HG02973 (cell line): ENCODE measurements around the gene ATG3.
A peak's percentile ranks its signal among the peaks of the same experiment; 100 is the strongest.
"Not testable (repeated sequence)": the region's sequence is repeated elsewhere in the genome, so short reads cannot be mapped to it uniquely, and the experiment has no call there.

Experiments used
- ATAC-seq: cut with Tn5 transposase; IDR thresholded peaks from one replicate; pipeline ENCODE4 v1.9.1; 2021; ENCODE audit warnings: moderate library complexity; ENCODE audit not compliant: unreplicated experiment

The ATG3 gene

DNA sequence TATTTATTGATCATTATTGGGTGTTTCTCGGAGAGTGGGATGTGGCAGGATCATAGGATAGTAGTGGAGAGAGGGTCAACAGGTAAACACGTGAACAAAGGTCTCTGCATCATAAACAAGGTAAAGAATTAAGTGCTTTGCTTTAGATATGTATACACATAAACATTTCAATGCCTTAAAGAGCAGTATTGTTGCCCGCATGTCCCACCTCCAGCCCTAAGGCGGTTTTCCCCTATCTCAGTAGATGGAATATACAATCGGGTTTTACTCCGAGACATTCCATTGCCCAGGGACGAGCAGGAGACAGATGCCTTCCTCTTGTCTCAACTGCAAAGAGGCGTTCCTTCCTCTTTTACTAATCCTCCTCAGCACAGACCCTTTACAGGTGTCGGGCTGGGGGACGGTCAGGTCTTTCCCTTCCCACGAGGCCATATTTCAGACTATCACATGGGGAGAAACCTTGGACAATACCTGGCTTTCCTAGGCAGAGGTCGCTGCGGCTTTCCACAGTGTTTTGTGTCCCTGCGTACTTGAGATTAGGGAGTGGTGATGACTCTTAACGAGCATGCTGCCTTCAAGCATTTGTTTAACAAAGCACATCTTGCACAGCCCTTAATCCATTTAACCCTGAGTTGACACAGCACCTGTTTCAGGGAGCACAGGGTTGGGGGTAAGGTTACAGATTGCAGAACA, 2.6 kb upstream of the ATG3 start:
- ATAC-seq = not testable (repeated sequence)

- peak; percentile 42 for ATAC-seq
Observed at GRCh38 chr3:112561484-112561733, 353 bp downstream of the ATG3 start.

DNA sequence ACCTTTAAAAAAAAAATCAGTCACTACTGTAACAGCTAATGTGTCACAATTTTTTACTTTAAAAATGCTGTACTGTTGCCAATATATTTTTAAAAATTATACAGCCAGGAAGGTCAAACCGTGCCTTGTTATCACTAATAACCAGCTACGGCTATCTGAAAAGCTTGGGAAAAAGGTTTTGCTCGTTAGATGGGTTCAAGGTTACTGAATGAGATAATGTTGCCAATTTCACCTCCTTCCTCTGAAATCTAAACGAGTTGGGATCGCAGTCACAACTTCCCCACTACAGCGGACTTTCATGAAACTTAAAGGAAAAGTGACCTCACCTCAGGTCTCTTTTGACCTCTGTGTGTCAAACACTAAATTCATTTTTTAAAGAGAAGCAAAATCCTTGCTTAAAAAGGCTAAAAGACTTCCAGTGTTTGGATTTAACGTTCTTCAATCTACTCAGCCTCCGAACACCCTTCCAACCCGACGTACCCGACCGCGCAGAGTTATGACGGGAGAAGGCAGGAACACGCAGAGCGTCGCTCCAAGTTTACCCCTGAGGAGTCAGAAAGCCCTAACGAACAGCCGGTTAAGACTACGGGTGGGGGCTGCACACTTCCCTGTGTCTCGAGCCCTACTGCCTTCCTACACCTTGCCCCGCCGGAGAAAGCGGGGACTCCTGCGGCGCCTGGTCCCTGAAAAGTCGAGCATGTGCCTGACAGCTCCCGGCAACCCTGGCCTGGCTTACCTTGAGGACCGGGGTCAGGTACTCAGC, 860 bp downstream of the ATG3 start:
- ATAC-seq = peak; percentile 17

- ATAC-seq = no peak
Observed at GRCh38 chr3:112560307-112560706, 1.5 kb downstream of the ATG3 start.

GRCh38 chr3:112557976-112558375, 3.8 kb downstream of the ATG3 start:
- ATAC-seq = no peak

GRCh38 chr3:112555535-112556170, 6.1 kb downstream of the ATG3 start:
- ATAC-seq = no peak

DNA sequence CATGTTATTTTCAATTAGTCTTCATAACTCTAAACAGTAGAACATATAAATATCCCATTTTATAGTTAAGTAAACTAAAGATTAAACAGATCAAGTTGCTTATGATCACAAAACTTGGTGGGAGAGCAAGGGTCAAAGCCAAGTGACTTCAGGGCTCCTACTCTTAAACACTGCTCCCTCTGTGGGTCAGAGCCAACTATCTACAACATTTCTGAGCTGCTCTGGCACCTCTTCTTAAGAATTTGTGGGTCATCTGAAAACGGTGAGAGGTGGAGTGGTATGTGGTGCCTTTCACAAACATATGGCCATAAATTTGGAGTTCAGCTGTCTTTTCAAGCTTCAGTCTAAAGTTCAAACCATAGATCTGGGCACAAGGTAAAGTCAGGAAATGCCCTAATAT, 10.9 kb downstream of the ATG3 start:
- ATAC-seq = no peak

- ATAC-seq = no peak
Observed at GRCh38 chr3:112546216-112546759, 15.5 kb downstream of the ATG3 start.

DNA sequence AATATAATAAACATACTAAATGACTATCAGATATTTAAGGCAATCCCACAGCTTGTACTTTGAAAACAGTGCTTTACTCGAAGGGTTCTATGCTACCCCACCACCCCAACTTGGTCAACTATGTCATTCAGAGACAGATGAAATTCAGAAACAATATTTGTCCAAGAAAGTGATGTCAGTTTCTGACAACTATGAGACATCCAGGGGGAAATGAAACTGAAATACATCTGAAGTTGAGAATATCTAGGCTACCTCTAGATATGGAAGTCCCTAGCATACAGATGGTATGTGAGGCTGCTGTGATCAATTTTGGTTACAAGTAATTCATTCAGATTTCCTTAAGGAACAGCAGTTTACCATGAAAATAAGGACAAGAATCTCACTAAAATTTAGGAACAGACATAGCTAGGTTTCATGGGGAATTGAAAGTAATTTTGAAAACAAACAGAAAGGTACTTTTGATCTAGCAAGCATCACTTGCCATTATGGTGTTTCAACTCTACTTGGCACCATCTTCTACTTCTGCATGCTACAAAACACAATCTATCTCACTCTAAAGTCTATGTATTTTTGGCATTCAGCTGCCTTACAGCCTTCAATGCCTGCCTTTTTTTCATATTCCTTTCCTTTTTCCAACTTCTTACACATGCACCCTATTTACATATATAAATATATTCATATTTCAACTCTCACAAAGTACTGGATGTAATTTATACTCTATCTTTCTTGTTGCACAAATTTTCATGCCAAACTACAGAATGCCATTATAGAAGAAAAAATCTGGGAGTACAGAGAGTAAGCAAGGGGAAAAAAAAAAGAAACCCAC, 21.7 kb downstream of the ATG3 start:
- peak; percentile 89 for ATAC-seq

GRCh38 chr3:112531358-112531781, 30.4 kb downstream of the ATG3 start:
- ATAC-seq = no peak

DNA sequence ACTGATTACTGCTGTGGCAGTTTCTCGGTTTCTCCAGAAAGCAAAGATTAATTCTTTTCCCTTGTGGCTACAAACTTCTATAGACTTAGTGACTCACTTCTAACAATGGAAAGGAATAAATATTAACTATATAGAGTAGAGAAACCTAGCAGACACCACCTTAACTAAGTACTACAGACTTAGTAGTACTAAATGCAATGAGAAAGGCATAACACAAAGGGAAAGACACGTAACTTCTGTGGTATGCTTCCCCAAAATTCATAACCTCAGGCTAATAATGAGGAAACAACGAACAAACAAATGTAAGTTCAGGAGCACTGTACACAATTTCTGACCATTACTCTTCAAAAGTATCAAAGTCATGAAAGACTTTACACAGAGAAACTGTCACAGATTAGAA, 31.2 kb downstream of the ATG3 start:
- ATAC-seq = no peak

DNA sequence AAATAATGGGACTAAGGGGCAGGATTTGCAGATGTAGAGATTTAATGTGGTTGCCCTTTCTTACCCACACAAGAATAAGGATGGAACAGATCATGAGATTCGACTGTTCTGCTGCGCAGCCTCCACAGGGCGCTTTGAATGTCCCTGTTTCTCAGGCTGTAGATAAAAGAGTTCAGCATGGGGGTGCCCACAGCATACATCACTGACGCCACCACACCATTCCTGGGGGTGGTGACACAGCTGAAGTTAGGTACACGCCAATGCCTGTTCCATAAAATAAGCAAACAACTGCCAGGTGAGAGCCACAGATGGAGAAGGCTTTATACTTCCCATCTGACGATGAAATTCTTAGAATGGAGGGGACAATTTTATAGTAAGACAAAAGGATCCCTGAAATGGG, 37.6 kb downstream of the ATG3 start:
- not testable (repeated sequence) for ATAC-seq

DNA sequence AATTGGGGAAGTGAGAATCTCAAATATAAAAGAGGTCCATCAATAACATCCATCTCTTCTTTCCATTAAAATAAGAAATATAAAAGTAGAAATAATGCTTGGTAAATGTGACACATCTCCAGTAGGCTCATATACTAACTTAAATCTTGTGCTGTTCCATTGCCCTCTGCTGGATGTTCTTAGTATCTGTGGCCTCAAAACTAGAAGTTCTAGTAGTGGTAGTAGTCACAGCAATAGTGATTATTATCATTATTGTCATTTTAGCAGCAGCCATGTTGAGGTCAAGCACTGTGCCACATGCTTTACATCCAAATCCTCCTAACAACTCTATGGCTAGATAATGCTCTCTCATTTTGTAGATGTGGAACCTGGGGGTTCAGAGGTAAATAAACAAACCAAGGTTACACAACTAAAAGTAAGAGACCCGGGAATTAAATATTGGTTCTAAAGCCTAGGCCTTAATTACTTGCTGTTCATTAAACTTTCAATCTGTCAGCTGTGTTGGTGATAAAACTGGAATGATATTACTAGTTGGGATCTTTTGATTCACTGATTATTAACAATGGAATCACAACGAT, 42.2 kb downstream of the ATG3 start:
- peak; percentile 53 for ATAC-seq

- ATAC-seq = not testable (repeated sequence)
Observed at GRCh38 chr3:112518970-112519369, 42.8 kb downstream of the ATG3 start.

- ATAC-seq = peak; percentile 99
Observed at GRCh38 chr3:112514527-112515128, 47.1 kb downstream of the ATG3 start.

- no peak for ATAC-seq
Observed at GRCh38 chr3:112512320-112512719, 49.4 kb downstream of the ATG3 start.

- no peak for ATAC-seq
Observed at GRCh38 chr3:112508860-112509259, 52.9 kb downstream of the ATG3 start.

GRCh38 chr3:112508261-112508660, 53.5 kb downstream of the ATG3 start:
- ATAC-seq = no peak

DNA sequence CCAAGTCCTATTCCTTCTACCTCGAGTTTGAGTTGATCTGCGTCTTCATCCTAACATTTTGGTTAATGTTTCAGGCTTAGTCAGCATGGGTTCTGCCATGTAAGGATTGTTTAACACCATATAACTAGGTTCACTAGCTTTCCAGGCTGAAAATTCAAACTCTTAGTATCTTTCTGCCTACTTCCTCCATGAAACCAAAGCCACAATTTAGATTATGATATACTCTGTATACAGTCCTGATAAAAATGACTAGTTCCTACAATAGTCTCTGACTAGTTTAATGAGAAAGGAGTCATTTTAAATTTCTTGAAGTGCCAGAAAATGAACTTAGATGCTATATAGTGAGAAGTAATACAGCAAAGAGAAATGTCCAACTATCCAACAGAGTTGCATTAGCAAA, 55.9 kb downstream of the ATG3 start:
- ATAC-seq = no peak

DNA sequence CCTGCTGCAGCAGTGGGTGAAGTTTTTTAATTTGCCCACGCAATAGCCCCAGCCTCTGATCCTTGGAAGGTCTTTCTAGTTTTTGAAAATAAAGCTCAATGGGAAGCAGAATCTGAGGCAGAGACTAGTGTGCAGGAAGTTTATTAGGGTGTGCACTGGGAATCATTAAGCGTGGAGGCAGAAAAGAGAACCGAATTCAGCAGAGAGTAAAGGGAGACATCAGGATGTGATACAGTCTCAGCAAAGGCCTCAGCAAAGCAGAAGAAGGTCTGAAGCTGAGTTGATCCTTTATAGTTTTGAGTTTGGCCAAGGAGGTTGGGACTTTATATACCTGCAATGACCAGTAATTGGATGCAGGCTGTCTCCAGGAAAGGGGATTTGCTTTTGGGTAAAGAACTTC, 57.6 kb downstream of the ATG3 start:
- no peak for ATAC-seq
